ENCODE measurements around the gene SIVA1.

The SIVA1 gene

GRCh38 chr14:104800015-104800770, 47.2 kb downstream of the SIVA1 start:
- TF ChIP-seq EZH2 (IDR thresholded peaks at IDR 0.05; ENCODE audit: borderline replicate concordance, low read depth, low read length, severe bottlenecking) (no peak), CTCF (IDR thresholded peaks at IDR 0.05; ENCODE audit: borderline replicate concordance, extremely low read depth, low read length, poor library complexity, severe bottlenecking) (peak; percentile 48)
- H3K4me1 ChIP-seq (ENCODE audit: insufficient read depth, low read length), result peaks cover 33% of the 10 kb centered on the region
- peak overlapping the region; percentile 87 for H2AFZ ChIP-seq (ENCODE audit: low read depth, low read length)
- no peak overlapping the region for H3K27ac ChIP-seq (ENCODE audit: low read length)
- H3K4me3 ChIP-seq (ENCODE audit: low read depth in 1 of 2, low read length in 2 of 2), result peak overlapping the region in 1 of 2 experiments; percentile 85; a peak in 2 of 4 replicates
- no peaks in the 10 kb centered on the region for H3K9me3 ChIP-seq (ENCODE audit: insufficient read depth, low read length, severe bottlenecking)
- H3K36me3 ChIP-seq (ENCODE audit: insufficient read depth, low read length), result no peaks in the 10 kb centered on the region; the same call in 1 of the 2 replicates
- ATAC-seq (ENCODE audit: insufficient read depth, low read depth), result peak; percentile 67
- H3K27me3 ChIP-seq (ENCODE audit: insufficient read depth, low read length, poor library complexity), result no peaks in the 10 kb centered on the region
- H4K20me1 ChIP-seq (ENCODE audit: insufficient read depth, low read length), result peaks cover 20% of the 10 kb centered on the region
- peak overlapping the region; percentile 99 for H3K4me2 ChIP-seq (ENCODE audit: insufficient read depth, low read length)
- peak overlapping the region; percentile 65 for H3K9ac ChIP-seq (ENCODE audit: low read depth, low read length)
- peak; percentile 85 for DNase-seq
- peaks cover 7% of the 10 kb centered on the region for H3K79me2 ChIP-seq (ENCODE audit: insufficient read depth, low read length)

GRCh38 chr14:104800771-104801519, 48.0 kb downstream of the SIVA1 start, which contains the start of gene ZBTB42:
Gene ZBTB42, plus strand, starts transcription at chr14:104801101. Its CDS starts 97 bp downstream, at chr14:104801198.
- H3K27ac ChIP-seq (ENCODE audit: low read length), result peak within 1 kb of the TSS; percentile 61
- peaks cover 30% of the 10 kb centered on the region for H3K4me1 ChIP-seq (ENCODE audit: insufficient read depth, low read length)
- H2AFZ ChIP-seq (ENCODE audit: low read depth, low read length), result peak within 1 kb of the TSS; percentile 87
- H4K20me1 ChIP-seq (ENCODE audit: insufficient read depth, low read length), result peaks cover 24% of the 10 kb centered on the region
- peaks cover 6% of the 10 kb centered on the region; the same call in 1 of the 2 replicates for H3K79me2 ChIP-seq (ENCODE audit: insufficient read depth, low read length)
- TF ChIP-seq EZH2 (IDR thresholded peaks at IDR 0.05; ENCODE audit: borderline replicate concordance, low read depth, low read length, severe bottlenecking) (no peak), CTCF (IDR thresholded peaks at IDR 0.05; ENCODE audit: borderline replicate concordance, extremely low read depth, low read length, poor library complexity, severe bottlenecking) (no peak)
- DNase-seq (peak; percentile 78), ATAC-seq (ENCODE audit: insufficient read depth, low read depth) (peak; percentile 65)
- no peaks in the 10 kb centered on the region for H3K9me3 ChIP-seq (ENCODE audit: insufficient read depth, low read length, severe bottlenecking)
- H3K4me2 ChIP-seq (ENCODE audit: insufficient read depth, low read length), result peak within 1 kb of the TSS; percentile 99
- H3K4me3 ChIP-seq (ENCODE audit: low read depth in 1 of 2, low read length in 2 of 2), result peak within 1 kb of the TSS; percentile 40 to 85; a peak in 3 of 4 replicates
- H3K27me3 ChIP-seq (ENCODE audit: insufficient read depth, low read length, poor library complexity), result no peaks in the 10 kb centered on the region
- H3K9ac ChIP-seq (ENCODE audit: low read depth, low read length), result peak within 1 kb of the TSS; percentile 65
- H3K36me3 ChIP-seq (ENCODE audit: insufficient read depth, low read length), result no peaks in the 10 kb centered on the region; the same call in 1 of the 2 replicates

GRCh38 chr14:104801520-104802393, 48.8 kb downstream of the SIVA1 start:
- Histone ChIP-seq H3K9me3 (ENCODE audit: insufficient read depth, low read length, severe bottlenecking) (no peaks in the 10 kb centered on the region), H3K4me1 (ENCODE audit: insufficient read depth, low read length) (peaks cover 25% of the 10 kb centered on the region), H3K27me3 (ENCODE audit: insufficient read depth, low read length, poor library complexity) (no peaks in the 10 kb centered on the region), H3K9ac (ENCODE audit: low read depth, low read length) (peak overlapping the region; percentile 65), H3K4me3 (ENCODE audit: low read depth in 1 of 2, low read length in 2 of 2) (peak overlapping the region; percentile 40 to 85; a peak in 3 of 4 replicates), H4K20me1 (ENCODE audit: insufficient read depth, low read length) (peaks cover 24% of the 10 kb centered on the region), H3K4me2 (ENCODE audit: insufficient read depth, low read length) (peak overlapping the region; percentile 99), H3K27ac (ENCODE audit: low read length) (peak overlapping the region; percentile 61; the same call in 1 of the 2 replicates), H2AFZ (ENCODE audit: low read depth, low read length) (peak overlapping the region; percentile 87; the same call in 1 of the 2 replicates), H3K79me2 (ENCODE audit: insufficient read depth, low read length) (peaks cover 6% of the 10 kb centered on the region; the same call in 1 of the 2 replicates), H3K36me3 (ENCODE audit: insufficient read depth, low read length) (no peaks in the 10 kb centered on the region; the same call in 1 of the 2 replicates)
- DNase-seq, result peak; percentile 33
- TF ChIP-seq CTCF (IDR thresholded peaks at IDR 0.05; ENCODE audit: borderline replicate concordance, extremely low read depth, low read length, poor library complexity, severe bottlenecking), result no peak
- no peak for TF ChIP-seq EZH2 (IDR thresholded peaks at IDR 0.05; ENCODE audit: borderline replicate concordance, low read depth, low read length, severe bottlenecking)
- ATAC-seq (ENCODE audit: insufficient read depth, low read depth), result no peak

All from DND-41 (cell line).